Peyer's patch (tissue), 4 donors: ENCODE results near the gene CENPT.

ENCODE experiments used
- POLR2A ChIP-seq, 2 donors: fragments of 450-650 bp; IDR thresholded peaks; one replicate each; pipeline ENCODE4 v1.5.1; 2017; ENCODE audit warnings: antibody characterized with exemption in 2 of 2, mild to moderate bottlenecking in 2 of 2, moderate library complexity in 2 of 2
- TF ChIP-seq, protein P1 (sequence below), 6 experiments: fragments of 450-650 bp in 4 of 6; fragments of 200-600 bp in 2 of 6; sonication (generic) in 1 of 6; IDR thresholded peaks; one replicate each; pipeline ENCODE4 v1.5.1; 2017 to 2019; ENCODE audit warnings: antibody characterized with exemption in 6 of 6, mild to moderate bottlenecking in 3 of 6, moderate library complexity in 1 of 6

DNA sequence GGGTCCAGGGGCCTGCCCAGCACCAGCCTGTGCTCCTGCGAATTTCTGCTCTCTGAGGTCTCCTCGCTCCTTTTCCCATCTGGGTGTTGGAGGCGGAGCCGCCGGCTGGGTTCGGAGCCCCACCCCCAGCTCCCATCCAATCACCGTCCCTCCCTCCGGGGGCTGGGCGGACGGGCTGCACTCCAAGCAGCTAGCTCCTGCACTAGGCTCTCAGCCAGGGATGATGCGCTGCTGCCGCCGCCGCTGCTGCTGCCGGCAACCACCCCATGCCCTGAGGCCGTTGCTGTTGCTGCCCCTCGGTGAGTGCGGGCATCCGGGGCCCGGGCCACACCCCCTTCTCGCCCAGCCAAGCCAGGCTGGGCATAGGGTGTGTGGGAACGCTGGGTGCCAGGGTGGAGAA lies 37.2 kb upstream of the CENPT start, which contains the start of gene NRN1L:
- TF ChIP-seq, protein P1, sequence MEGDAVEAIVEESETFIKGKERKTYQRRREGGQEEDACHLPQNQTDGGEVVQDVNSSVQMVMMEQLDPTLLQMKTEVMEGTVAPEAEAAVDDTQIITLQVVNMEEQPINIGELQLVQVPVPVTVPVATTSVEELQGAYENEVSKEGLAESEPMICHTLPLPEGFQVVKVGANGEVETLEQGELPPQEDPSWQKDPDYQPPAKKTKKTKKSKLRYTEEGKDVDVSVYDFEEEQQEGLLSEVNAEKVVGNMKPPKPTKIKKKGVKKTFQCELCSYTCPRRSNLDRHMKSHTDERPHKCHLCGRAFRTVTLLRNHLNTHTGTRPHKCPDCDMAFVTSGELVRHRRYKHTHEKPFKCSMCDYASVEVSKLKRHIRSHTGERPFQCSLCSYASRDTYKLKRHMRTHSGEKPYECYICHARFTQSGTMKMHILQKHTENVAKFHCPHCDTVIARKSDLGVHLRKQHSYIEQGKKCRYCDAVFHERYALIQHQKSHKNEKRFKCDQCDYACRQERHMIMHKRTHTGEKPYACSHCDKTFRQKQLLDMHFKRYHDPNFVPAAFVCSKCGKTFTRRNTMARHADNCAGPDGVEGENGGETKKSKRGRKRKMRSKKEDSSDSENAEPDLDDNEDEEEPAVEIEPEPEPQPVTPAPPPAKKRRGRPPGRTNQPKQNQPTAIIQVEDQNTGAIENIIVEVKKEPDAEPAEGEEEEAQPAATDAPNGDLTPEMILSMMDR (IDR thresholded peaks at IDR 0.05) = no peak
- no peak for TF ChIP-seq POLR2A (IDR thresholded peaks at IDR 0.05)
